ENCODE results near the gene ZBTB16. TPM values are rescaled to one million over a fixed set of nuclear protein-coding genes. Genes with fewer than 3 reads are reported as not detected.

The ZBTB16 gene
- total and polyA plus RNA-seq, 12 donors: 18.3 to 108 (median 54.6) TPM

GRCh38 chr11:114293201-114293711 lies 233.7 kb downstream of the ZBTB16 start:
- Histone ChIP-seq H3K27ac (peak overlapping the region in 9 of 10 donors; percentile 42 to 98 (median 90)), H3K4me3 (no peak overlapping the region), H3K36me3 (peaks cover 0 to 4% (median 0%) of the 10 kb centered on the region in 9 donors), H3K4me1 (peaks cover 2 to 65% (median 40%) of the 10 kb centered on the region in 9 donors), H3K9me3 (no peaks in the 10 kb centered on the region), H3K27me3 (no peaks in the 10 kb centered on the region)
- intact Hi-C loops (cut with DNase I): loop anchor here in 1 of 10 donors (10.0 kb wide), 1 partner anchor 112 kb away; the partner anchor contains the start of genes C11orf71 and RBM7
- no peak for TF ChIP-seq CTCF (IDR thresholded peaks at IDR 0.05)
- WGBS, 2 donors: 62 to 76% methylated on average over 1 of the region's 1 CpG
- DNase-seq: no peak
- ATAC-seq: peak in 5 of 8 donors; percentile 4 to 36 (median 16)

DNA sequence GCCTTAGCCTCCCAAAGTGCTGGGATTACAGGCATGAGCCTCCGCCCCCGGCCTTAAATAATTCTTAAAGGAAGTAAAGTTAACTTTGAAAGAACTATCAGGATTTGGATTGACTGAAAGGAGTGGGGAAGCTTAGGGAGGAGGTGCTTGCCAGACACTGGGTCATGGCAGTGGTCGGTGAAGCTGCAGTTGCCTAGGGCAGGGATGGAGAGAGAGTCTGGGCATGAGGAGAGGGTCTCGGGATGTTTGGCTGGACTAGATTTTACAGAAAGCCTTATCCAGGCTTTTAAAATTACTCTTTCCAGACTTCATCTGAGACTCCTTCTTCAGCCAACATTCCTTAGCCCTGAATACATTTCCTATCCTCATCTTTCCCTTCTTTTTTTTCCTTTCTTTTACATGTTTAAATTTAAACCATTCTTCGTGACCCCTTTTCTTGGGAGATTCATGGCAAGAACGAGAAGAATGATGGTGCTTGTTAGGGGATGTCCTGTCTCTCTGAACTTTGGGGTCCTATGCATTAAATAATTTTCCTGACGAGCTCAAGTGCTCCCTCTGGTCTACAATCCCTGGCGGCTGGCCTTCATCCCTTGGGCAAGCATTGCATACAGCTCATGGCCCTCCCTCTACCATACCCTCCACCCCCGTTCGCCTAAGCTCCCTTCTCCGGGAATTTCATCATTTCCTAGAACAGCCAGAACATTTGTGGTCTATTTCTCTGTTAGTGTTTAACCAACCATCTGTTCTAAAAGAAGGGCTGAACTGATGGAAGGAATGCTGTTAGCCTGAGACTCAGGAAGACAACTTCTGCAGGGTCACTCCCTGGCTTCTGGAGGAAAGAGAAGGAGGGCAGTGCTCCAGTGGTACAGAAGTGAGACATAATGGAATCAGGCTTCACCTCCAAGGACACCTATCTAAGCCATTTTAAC lies 236.4 kb downstream of the ZBTB16 start, which contains the start of gene NNMT:
NNMT (plus strand) TSS at position 724 of the 929 bp plus-strand sequence; CDS start at position 882, 158 bp downstream.
- intact Hi-C loops (cut with DNase I): loop anchor here in 1 of 10 donors (10.0 kb wide), 1 partner anchor 109 kb away; the partner anchor contains the start of genes C11orf71 and RBM7
- Histone ChIP-seq H3K4me3 (peak within 1 kb of the TSS in 9 of 10 donors; percentile 26 to 60 (median 53)), H3K27me3 (no peaks in the 10 kb centered on the region), H3K4me1 (peaks cover 2 to 49% (median 40%) of the 10 kb centered on the region in 9 donors), H3K9me3 (peaks cover 0 to 24% (median 10%) of the 10 kb centered on the region in 11 donors), H3K36me3 (peaks cover 0 to 29% (median 2%) of the 10 kb centered on the region in 9 donors), H3K27ac (peak within 1 kb of the TSS; percentile 77 to 98 (median 91))
- TF ChIP-seq CTCF (IDR thresholded peaks at IDR 0.05): no peak
- WGBS, 2 donors: 40 to 55% methylated on average over 11 of the region's 11 CpGs
- DNase-seq (peak; percentile 56 to 66), ATAC-seq (peak; percentile 50 to 88 (median 80))

DNA sequence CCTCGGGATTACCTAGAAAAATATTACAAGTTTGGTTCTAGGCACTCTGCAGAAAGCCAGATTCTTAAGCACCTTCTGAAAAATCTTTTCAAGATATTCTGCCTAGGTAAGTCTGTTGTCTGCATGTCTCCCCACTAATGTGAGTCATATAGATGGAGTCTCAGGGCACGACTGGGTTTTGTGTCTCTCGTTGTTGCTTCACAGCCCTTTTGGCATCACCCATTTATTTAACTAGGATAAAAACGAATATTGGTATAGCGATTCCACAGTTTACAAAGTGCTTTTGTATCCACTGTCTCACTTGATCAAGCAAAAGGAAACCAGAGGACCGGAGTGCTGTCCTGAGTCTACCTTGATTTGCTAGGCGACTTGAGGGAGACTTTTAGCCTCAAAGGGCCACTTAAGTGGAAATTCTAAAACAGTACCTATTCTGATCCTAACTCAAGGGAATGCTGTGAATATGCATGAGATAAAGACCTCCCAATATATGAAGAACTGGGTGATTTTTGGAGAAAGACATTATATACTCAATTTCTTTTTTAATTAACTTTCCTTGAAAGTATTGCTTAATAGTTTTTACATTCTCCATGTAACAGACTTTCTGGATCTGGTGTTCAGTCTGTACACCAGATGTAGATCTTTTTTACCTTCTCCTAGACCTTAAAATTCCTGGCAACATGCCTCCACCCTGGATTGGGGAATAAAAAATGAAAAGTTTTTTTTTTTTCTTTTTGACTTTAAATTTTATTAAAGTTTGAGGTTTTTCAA lies 237.3 kb downstream of the ZBTB16 start:
- Histone ChIP-seq H3K4me1 (peaks cover 0 to 41% (median 35%) of the 10 kb centered on the region in 9 donors), H3K27me3 (no peaks in the 10 kb centered on the region), H3K27ac (peak overlapping the region; percentile 77 to 98 (median 91)), H3K9me3 (peaks cover 0 to 32% (median 13%) of the 10 kb centered on the region in 11 donors), H3K36me3 (peaks cover 0 to 37% (median 9%) of the 10 kb centered on the region in 9 donors), H3K4me3 (peak overlapping the region in 9 of 10 donors; percentile 26 to 60 (median 53))
- DNase-seq: no peak
- WGBS, 2 donors: 64 to 71% methylated on average over 7 of the region's 7 CpGs
- intact Hi-C loops (cut with DNase I): loop anchor here in 1 of 10 donors (10.0 kb wide), 1 partner anchor 108 kb away; the partner anchor contains the start of genes C11orf71 and RBM7
- no peak for TF ChIP-seq CTCF (IDR thresholded peaks at IDR 0.05)
- ATAC-seq: no peak

Measured in heart right ventricle (tissue), 16 donors.